Activated T-cell treated with anti-CD3 and anti-CD28 coated beads for 24 hours (primary cell): ENCODE measurements around the gene MGAT1.
"Not testable (repeated sequence)": the region's sequence is repeated elsewhere in the genome, so short reads cannot be mapped to it uniquely, and the experiment has no call there.

Experiments
- DNase-seq: peaks from one replicate; pipeline ENCODE4 v3.0.0-alpha.2; 2020; ENCODE audit warnings: low read depth

The MGAT1 gene

GRCh38 chr5:180804129-180804618 is 1.6 kb upstream of the MGAT1 start:
- DNase-seq = no peak

GRCh38 chr5:180803181-180804128 is 849 bp upstream of the MGAT1 start:
- DNase-seq = peak; percentile 84

- DNase-seq = no peak
Measured at GRCh38 chr5:180801596-180802324, 846 bp downstream of the MGAT1 start.

GRCh38 chr5:180799902-180800801 is 2.5 kb downstream of the MGAT1 start:
- DNase-seq = no peak

GRCh38 chr5:180799194-180799593 is 3.4 kb downstream of the MGAT1 start:
- DNase-seq = no peak

GRCh38 chr5:180798193-180798592 is 4.4 kb downstream of the MGAT1 start:
- no peak for DNase-seq

- DNase-seq = no peak
Measured at GRCh38 chr5:180797256-180798192, 5.1 kb downstream of the MGAT1 start.

- DNase-seq = no peak
Measured at GRCh38 chr5:180795771-180796313, 6.8 kb downstream of the MGAT1 start.

- no peak for DNase-seq
Measured at GRCh38 chr5:180792965-180793287, 9.7 kb downstream of the MGAT1 start.

GRCh38 chr5:180792287-180792964 is 10.2 kb downstream of the MGAT1 start:
- DNase-seq = no peak

GRCh38 chr5:180791611-180792213 is 10.9 kb downstream of the MGAT1 start:
- DNase-seq = no peak

- DNase-seq = no peak
Measured at GRCh38 chr5:180790524-180790923, 12.1 kb downstream of the MGAT1 start.

GRCh38 chr5:180790020-180790419 is 12.6 kb downstream of the MGAT1 start:
- DNase-seq = no peak

- DNase-seq = not testable (repeated sequence)
Measured at GRCh38 chr5:180788651-180789410, 13.8 kb downstream of the MGAT1 start.

GRCh38 chr5:180787711-180788431 is 14.7 kb downstream of the MGAT1 start:
- DNase-seq = no peak

GRCh38 chr5:180786531-180787398 is 15.8 kb downstream of the MGAT1 start:
- DNase-seq = no peak

GRCh38 chr5:180785794-180786221 is 16.8 kb downstream of the MGAT1 start:
- no peak for DNase-seq
